Heart left ventricle (tissue), 13 donors: ENCODE measurements around the gene KRTDAP.

Experiments used
- POLR2A ChIP-seq, 2 donors: fragments of 450-650 bp; IDR thresholded peaks; one replicate each; pipeline ENCODE4 v1.6.1; 2017; ENCODE audit warnings: antibody characterized with exemption in 2 of 2, mild to moderate bottlenecking in 2 of 2, moderate library complexity in 2 of 2
- TF ChIP-seq, protein P1 (sequence below), 12 donors: fragments of 200-600 bp; sonication (generic) in 4 of 12; IDR thresholded peaks; one replicate each; pipeline versions ENCODE4 v1.5.0 to v1.8.0; 2018 to 2022; ENCODE audit warnings: antibody characterized with exemption in 12 of 12, mild to moderate bottlenecking in 5 of 12
- donor health status: ischemic (EF 13 %, LVEDD 7.1; RV severe dilation, severe dysfunction).
- donor health status: DM: no; HTN: yes; CAD: no.
- donor health status: DM: no; HTN: no; CAD: no.
- donor health status: ischemic (EF 25% LVEDD 6.9; RV normal size, moderate dysfunction).
- donor health status: ischemic (EF 25% LVEDD 5.7; RV mildly dilated, moderate dysfunction).
- donor health status: ischemic (EF 35%, LVEDD 5.7; RV mildly dilated, moderate dysfunction).
- donor health status: nonischemic (EF 11% LVEDD 7.7; RV severe dilation, severe dysfunction).
- donor health status: DM: yes; HTN: yes; CAD: no.
- donor health status: PGD.
- donor health status: ischemic (EF 29% LVEDD 5.4; RV normal size, mild dysfunction).
- donor health status: nonischemic (EF 23%, LVEDD 6.1; RV moderate dilation, normal function).

GRCh38 chr19:35502751-35503150 lies 12.5 kb upstream of the KRTDAP start:
- TF ChIP-seq, protein P1, sequence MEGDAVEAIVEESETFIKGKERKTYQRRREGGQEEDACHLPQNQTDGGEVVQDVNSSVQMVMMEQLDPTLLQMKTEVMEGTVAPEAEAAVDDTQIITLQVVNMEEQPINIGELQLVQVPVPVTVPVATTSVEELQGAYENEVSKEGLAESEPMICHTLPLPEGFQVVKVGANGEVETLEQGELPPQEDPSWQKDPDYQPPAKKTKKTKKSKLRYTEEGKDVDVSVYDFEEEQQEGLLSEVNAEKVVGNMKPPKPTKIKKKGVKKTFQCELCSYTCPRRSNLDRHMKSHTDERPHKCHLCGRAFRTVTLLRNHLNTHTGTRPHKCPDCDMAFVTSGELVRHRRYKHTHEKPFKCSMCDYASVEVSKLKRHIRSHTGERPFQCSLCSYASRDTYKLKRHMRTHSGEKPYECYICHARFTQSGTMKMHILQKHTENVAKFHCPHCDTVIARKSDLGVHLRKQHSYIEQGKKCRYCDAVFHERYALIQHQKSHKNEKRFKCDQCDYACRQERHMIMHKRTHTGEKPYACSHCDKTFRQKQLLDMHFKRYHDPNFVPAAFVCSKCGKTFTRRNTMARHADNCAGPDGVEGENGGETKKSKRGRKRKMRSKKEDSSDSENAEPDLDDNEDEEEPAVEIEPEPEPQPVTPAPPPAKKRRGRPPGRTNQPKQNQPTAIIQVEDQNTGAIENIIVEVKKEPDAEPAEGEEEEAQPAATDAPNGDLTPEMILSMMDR (IDR thresholded peaks at IDR 0.05), result no peak
- TF ChIP-seq POLR2A (IDR thresholded peaks at IDR 0.05), result no peak
